Vagina (tissue), 2 donors: ENCODE data around the gene PLCB1.

Experiments used
- POLR2A ChIP-seq, 2 donors: fragments of 450-650 bp; IDR thresholded peaks; one replicate each; pipeline ENCODE4 v1.6.1; 2017; ENCODE audit warnings: antibody characterized with exemption in 2 of 2, mild to moderate bottlenecking in 2 of 2, moderate library complexity in 2 of 2
- POLR2AphosphoS5 ChIP-seq, 2 donors: sonication (generic); formaldehyde crosslinking; IDR thresholded peaks; one replicate each; pipeline ENCODE4 v1.9.0; 2017; ENCODE audit warnings: antibody characterized with exemption in 2 of 2, mild to moderate bottlenecking in 2 of 2, low read depth in 1 of 2; ENCODE audit not compliant: insufficient read depth in 1 of 2
- TF ChIP-seq, protein P1 (sequence below), 3 experiments: fragments of 450-650 bp in 2 of 3; fragments of 200-600 bp in 1 of 3; sonication (generic) in 1 of 3; IDR thresholded peaks; one replicate each; pipeline ENCODE4 v1.5.1; 2017 to 2019; ENCODE audit warnings: antibody characterized with exemption in 3 of 3, mild to moderate bottlenecking in 2 of 3, moderate library complexity in 2 of 3

DNA sequence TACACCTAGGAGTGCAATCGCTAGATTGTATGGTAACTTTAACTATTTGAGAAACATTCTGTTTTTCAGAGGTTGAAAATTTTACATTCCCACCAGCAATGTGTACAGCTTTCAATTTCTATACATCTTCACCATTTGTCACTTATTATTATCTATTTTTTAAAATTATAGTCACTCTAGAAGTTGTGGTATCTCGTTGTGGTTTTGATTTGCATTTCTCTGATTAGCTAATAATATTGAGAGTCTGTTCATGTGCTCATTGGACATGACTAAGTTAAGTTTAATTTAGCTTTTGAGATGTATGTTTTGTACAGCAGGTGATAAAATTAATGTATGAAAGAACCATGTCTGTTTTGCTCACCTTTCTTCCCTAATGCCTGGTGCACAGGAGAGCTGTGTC lies 34.8 kb upstream of the PLCB1 start:
- TF ChIP-seq, protein P1, sequence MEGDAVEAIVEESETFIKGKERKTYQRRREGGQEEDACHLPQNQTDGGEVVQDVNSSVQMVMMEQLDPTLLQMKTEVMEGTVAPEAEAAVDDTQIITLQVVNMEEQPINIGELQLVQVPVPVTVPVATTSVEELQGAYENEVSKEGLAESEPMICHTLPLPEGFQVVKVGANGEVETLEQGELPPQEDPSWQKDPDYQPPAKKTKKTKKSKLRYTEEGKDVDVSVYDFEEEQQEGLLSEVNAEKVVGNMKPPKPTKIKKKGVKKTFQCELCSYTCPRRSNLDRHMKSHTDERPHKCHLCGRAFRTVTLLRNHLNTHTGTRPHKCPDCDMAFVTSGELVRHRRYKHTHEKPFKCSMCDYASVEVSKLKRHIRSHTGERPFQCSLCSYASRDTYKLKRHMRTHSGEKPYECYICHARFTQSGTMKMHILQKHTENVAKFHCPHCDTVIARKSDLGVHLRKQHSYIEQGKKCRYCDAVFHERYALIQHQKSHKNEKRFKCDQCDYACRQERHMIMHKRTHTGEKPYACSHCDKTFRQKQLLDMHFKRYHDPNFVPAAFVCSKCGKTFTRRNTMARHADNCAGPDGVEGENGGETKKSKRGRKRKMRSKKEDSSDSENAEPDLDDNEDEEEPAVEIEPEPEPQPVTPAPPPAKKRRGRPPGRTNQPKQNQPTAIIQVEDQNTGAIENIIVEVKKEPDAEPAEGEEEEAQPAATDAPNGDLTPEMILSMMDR (IDR thresholded peaks at IDR 0.05), result no peak
- TF ChIP-seq POLR2AphosphoS5 (IDR thresholded peaks at IDR 0.05; ENCODE audit: insufficient read depth in 1 of 2, low read depth in 1 of 2), result no peak
- TF ChIP-seq POLR2A (IDR thresholded peaks at IDR 0.05), result no peak
